HG03469 (cell line): ENCODE data around the gene TRIOBP.
"Not testable (repeated sequence)": the region's sequence is repeated elsewhere in the genome, so short reads cannot be mapped to it uniquely, and the experiment has no call there.

Source experiments
- ATAC-seq: cut with Tn5 transposase; IDR thresholded peaks from one replicate; pipeline ENCODE4 v1.9.1; 2021; ENCODE audit warnings: mild to moderate bottlenecking, moderate library complexity, moderate number of reproducible peaks; ENCODE audit not compliant: unreplicated experiment

The TRIOBP gene, protein sequence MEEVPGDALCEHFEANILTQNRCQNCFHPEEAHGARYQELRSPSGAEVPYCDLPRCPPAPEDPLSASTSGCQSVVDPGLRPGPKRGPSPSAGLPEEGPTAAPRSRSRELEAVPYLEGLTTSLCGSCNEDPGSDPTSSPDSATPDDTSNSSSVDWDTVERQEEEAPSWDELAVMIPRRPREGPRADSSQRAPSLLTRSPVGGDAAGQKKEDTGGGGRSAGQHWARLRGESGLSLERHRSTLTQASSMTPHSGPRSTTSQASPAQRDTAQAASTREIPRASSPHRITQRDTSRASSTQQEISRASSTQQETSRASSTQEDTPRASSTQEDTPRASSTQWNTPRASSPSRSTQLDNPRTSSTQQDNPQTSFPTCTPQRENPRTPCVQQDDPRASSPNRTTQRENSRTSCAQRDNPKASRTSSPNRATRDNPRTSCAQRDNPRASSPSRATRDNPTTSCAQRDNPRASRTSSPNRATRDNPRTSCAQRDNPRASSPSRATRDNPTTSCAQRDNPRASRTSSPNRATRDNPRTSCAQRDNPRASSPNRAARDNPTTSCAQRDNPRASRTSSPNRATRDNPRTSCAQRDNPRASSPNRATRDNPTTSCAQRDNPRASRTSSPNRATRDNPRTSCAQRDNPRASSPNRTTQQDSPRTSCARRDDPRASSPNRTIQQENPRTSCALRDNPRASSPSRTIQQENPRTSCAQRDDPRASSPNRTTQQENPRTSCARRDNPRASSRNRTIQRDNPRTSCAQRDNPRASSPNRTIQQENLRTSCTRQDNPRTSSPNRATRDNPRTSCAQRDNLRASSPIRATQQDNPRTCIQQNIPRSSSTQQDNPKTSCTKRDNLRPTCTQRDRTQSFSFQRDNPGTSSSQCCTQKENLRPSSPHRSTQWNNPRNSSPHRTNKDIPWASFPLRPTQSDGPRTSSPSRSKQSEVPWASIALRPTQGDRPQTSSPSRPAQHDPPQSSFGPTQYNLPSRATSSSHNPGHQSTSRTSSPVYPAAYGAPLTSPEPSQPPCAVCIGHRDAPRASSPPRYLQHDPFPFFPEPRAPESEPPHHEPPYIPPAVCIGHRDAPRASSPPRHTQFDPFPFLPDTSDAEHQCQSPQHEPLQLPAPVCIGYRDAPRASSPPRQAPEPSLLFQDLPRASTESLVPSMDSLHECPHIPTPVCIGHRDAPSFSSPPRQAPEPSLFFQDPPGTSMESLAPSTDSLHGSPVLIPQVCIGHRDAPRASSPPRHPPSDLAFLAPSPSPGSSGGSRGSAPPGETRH (N-terminal part only)

DNA sequence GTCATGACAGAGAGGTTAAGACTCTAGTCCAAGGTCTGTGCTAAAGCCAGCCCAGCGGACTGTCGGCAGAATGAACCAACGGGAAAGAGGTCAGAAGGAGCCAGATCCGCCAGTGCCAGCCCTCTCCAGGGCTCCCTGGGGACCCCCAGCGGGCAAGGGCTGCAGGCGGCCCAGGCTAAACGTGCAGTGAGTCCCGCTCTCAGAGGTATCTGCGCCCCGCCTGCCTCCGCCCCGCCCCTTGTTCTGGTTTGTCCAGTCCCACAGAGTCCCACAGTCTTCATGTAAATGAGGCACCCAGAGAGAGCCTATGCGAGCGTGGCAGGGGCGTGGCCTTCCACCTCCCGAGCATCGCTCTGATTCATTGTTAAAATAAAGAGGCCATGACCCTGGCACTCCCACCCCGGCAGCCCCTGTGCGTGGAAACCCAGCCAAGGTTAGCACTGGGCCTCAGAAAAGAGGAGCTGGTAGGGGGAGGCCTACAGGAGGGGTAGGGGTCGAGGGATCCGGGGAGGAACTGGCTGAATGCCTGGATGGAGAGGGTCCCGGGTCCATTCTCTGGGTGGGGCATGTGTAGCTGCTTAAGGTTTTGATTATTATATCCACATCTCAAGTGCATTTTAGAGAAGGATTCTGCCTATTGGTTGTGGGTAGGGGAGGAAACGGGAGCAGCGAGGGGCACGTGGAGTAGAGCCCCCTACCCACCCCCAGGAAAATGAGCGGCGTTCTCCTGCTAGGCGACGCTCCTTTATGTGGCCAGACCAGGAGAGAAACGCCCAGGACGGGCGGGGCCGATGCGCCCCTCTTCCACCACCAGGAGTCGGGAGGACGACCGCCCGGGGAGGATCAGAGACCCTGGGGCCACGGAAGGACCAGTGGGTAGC is at the start of gene TRIOBP:
Gene TRIOBP, plus strand, starts transcription at position 392 of the 881 bp plus-strand sequence. CDS start 4,318 bp downstream, outside the sequence.
- no peak for ATAC-seq

DNA sequence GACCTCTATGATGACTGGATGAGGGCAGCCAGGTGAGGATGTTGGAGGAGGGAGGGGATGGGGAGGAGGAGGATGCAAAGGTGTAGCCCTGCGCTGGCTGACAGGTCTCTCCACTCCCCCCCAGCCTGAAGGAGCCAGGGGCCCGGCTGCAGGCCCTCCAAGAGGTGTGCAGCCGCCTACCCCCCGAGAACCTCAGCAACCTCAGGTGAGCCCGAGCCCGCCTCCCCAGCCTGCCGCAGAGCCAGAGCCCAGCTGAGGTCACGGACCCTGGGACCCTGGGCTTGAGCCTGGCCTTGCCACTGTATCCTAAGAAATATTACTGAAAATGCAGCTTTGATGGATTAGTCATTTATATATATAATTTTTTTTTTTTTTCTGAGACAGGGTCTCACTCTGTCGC is 49.5 kb upstream of the TRIOBP start:
- no peak for ATAC-seq

DNA sequence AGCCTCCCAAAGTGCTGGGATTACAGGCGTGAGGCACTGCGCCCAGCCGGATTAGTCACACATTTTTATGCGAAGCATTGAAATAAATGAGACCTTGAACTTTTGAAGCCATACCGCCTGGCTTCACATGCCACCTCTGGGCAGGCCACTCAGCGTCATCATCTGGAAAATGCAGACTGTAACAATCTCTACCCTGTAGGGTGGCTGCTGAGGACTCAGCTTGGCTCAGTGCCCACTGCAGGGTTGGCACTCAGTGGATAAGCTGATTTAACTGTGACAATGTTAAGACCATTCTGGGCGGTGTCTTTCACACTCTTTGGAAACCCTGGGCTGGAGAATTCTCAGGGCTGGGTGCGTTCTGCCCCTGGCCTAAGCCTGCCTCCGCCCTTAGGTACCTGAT is 48.9 kb upstream of the TRIOBP start:
- no peak for ATAC-seq

DNA sequence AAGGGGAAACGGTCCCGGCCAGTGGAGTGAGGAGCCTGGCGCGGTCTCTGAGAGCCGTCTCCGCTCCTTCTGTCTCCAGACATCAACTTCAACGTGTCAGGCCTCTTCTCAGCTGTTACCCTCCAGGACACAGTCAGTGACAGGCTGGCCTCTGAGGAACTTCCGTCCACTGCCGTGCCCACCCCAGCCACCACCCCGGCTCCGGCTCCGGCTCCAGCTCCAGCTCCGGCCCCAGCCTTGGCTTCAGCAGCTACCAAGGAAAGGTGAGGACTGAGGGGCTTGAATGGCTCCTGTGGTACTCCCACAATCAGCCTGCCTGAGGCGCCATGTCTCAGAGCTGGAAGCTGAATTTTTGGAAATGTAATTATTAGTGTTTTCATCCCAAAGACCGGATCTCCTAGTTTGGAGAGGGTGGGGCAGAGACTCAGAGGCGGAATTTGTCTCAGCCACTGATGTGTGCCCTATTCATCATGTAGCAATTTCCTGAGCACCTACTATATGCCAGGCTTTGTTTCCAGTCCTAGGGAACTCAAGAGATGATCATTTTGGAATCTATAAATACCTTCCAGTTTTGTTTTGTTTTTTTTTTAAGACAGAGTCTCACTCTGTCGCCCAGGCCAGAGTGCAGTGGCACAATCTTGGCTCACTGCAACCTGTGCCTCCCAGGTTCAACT is 46.2 kb upstream of the TRIOBP start:
- no peak for ATAC-seq

DNA sequence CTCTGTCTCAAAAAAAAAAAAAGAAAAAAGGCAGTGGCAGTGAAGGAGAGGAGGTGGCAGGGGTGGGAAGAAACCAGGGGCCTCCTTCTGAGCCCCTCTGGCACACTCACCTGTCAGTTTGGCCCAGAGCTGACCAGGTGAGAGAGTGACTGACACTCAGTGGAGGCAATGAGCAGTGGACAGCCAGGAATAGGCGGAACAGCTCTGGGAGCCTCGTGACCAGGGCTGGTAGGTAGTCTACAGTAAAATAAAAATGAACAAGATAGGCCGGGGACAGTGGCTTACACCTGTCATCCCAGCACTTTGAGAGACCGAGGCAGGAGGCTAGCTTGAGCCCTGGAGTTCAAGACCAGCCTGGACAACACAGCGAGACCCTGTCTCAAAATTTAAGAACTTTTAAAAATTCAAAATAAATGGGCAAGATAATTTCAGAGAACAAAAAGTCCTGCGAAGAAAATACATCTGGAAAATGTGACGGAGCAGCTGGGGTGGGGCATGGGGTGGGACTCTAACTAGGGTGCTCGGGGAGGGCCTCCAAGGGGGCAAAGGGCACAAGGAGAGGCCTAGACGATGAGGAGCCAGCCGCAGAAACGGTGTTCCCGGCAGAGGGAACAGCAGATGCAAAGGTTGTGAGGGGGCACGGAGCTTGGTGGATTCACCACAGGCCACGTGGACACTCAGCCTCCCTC is 42.1 kb upstream of the TRIOBP start:
- ATAC-seq: no peak

DNA sequence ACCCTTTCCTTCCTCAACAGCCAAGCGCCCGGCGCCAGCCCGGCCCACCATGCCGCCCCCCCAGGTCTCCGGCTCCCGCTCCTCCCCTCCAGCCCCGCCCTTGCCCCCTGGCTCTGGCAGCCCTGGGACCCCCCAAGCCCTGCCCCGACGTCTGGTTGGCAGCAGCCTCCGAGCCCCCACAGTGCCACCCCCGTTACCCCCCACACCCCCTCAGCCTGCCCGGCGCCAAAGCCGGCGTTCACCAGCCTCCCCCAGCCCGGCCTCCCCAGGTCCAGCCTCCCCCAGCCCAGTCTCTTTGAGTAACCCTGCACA is 41.6 kb upstream of the TRIOBP start:
- ATAC-seq: no peak

DNA sequence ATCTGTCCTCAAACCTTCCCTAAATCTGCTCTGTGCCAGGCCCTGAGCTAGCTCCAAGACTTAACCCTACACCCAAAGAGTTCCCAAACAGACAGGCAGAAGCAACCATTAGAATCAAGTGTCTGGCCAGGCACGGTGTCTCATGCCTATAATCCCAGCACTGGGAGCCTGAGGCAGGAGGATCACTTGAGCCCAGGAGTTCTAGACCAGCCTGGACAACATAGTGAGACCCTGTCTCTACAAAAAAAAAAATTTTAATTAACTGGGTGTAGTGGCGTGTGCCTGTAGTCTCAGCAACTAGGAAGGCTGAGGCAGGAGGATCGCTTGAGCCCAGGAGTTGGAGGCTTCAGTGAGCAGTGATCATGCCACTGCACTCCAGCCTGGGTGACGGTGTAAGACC is 40.3 kb upstream of the TRIOBP start:
- not testable (repeated sequence) for ATAC-seq

DNA sequence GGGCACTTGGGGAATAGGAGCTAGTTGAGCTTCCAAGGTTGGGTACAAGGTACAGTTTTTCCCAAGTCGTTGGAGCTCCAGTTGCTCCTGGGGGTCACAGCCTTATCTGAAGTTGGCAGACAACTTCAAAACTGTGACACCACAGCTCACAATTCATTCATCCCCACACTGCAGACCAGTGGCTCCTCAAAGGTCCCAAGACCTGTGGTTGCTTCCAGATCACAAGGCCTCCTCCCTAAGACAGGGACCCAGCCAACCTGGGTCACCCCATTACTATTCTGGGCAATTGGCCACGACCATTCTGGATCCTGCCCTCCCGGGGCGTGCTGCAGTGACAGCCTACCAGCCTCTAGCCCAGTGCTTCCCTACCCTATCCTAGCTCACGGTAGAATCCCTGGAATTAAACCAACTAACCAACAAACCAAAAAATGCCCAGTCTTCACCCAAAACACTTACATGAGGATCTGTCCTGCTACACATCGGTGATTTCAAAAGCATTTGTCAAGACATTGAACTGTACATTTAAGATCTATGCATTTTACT is 39.2 kb upstream of the TRIOBP start:
- no peak for ATAC-seq

DNA sequence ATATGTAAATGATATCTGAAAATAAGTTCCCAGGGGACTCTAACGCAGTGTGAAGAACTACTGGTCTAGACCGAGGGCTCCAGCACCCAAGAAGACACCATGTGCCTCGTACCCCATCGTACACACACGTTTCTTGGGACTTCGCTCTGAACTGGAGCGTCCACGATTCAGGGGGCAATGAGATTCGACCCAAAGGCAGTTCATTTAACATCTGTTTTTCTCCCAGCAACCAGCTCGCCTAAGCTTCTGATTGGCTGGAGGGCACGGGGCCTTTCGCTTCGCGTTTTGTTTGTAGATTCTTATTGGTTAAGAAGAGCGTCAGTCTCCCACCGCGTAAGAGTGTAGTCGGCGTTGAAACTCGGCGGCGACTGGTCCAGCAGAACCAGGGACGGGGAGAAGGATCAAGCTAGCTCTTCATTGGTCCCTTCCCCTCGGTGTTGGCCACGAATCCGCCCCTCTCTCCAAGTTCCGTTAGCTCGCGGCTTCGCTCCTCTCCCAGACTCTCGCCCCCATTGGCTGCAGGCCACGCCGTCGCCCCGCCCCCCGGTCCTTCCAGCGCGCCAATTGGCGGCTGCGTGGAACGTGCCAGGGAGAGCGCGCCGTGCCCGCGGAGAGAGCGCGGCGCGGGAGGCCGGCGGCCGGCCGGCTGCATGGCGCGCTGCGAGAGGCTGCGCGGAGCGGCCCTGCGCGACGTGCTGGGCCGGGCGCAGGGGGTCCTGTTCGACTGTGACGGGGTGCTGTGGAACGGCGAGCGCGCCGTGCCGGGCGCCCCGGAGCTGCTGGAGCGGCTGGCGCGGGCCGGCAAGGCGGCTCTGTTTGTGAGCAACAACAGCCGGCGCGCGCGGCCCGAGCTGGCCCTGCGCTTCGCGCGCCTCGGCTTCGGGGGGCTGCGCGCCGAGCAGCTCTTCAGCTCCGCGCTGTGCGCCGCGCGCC is 38.4 kb upstream of the TRIOBP start, which contains the start of gene PDXP:
Gene PDXP, plus strand, starts transcription at position 591 of the 933 bp plus-strand sequence. Its CDS starts 60 bp downstream, at position 651.
- ATAC-seq: peak; percentile 39

DNA sequence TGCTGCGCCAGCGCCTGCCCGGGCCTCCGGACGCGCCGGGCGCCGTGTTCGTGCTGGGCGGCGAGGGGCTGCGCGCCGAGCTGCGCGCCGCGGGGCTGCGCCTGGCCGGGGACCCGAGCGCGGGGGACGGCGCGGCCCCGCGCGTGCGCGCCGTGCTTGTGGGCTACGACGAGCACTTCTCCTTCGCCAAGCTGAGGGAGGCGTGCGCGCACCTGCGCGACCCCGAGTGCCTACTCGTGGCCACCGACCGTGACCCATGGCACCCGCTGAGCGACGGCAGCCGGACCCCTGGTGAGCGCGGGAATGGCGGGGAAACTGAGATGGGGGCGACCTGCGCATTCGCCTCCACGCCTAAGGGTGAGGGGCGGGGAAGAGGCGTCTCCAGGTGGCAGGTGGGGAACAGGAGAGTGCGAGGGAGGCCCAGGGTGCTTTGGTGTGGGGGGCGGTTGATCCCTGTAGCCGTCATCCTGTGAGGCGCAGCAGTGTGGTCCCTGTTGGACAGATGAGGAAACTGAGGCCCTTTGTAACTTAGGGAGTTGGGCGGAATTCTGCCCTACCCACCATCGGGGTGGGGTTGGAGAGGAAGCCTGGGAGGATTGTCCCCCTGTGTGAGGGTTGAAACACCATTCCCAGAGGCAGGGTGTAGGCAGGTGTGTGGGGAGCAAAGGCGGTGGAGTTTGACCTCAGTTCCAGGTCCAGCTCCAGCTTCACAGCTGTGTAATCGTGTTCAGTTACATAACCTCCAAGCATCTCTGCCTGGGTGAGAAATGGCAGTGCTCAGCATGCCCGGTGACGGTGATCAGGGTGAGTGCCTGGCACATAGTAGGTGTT is 37.6 kb upstream of the TRIOBP start:
- peak; percentile 6 for ATAC-seq

DNA sequence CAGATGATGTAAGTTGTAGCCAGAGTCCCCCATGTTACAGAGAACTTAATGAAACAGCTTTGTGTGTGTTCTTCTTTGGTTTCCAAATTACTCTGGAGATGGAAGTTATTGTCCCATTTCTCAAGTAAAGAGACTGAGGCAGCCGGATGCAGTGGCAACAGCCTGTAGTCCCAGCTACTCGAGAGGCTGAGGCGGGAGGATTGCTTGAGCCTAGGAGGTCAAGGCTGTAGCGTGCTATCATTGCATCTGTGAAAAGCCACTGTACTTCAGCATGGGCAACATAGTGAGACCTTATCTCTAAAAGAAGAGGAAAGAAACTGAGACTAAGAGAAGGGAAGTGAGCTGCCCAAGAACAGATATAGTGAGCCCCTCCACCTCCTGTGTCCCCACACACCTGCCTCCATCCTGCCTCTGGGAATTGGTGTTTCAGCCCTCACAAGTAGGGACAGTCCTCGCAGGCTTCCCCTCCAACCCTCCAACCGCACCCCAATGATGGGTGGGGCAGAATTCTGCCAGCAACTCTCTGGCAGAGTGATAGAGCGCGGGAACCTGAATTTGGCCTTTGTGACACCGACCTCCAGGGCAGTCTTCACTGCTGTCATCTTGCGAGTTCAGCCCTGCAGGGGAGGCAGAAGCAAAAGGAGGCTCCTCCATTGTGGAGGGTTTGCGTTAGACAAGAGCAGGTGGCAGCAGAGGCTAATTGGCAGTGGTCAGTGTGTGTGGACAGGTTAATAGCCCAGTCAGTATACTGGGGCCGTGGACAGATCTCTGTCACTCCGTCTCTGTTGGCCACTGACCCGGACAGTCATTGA is 36.7 kb upstream of the TRIOBP start:
- no peak for ATAC-seq

DNA sequence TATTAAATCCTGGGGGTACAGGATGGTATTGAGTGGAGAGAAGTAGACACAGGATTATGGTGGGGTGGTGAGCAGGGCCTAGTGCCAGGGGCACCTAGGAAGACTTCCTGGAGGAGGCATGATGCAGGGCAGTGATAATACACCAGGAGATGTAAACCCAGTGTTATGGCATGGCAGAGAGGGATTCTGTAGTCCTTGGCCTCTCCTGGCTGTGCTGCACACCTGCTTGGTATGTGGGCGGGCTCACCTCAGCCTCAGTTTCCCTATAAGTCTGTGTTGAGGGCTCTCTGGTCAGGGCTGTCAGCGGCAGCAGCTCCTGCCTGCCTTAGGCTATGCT is 36.2 kb upstream of the TRIOBP start:
- no peak for ATAC-seq

DNA sequence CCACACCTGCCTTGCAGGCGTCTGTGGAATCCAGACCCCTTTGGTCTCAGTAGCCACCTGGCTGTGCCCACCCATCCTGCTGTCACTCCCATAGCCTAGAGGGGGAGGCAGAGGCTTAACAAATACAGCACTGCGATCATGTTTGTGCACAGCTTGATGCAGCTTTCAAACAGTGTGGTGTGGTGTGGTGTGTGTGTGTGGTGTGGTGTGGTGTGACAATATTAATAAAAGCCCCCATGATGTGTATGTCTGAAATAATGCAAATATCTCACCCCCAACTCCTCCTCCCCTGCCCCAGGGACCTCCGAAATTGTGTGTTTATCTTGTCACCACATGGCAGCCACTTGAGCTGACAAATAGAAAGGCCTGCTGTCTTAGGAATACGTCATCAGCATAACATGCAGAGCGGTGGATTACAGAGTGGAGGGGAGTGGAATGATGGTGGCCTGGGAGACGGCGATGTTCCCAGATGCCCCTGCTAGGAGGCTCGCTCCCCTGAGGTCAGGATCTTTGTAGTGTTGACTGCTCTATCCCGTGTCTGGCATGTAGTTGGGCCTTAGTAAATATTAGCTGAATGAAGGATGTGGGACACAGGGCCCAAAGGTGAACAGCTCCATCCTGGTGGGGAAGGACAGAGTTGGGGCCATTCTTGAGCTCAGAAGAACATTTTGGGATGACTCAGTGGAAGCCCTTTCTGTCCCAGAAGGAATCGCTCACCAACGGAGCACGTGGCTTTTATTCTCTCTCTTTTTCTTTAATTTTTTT is 35.5 kb upstream of the TRIOBP start:
- no peak for ATAC-seq

DNA sequence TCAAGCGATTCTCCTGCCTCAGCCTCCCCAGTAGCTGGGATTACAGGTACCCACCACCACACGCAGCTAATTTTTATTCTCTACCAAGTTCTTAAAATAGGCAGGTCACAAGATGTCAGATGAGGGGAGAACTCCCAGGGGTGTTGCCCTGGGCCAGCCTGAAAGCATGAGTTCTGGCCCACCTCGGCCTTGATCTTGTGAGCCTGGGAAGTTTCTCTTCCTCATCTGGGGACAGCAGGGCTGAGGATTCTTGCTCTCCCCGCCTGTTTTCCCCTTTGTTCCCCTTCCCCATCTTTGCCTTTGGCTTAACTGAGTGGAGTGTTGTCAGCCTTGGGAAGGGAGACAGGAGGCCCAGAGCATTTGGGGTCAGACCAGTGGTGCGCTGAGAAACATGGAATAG is 34.8 kb upstream of the TRIOBP start:
- ATAC-seq: no peak

DNA sequence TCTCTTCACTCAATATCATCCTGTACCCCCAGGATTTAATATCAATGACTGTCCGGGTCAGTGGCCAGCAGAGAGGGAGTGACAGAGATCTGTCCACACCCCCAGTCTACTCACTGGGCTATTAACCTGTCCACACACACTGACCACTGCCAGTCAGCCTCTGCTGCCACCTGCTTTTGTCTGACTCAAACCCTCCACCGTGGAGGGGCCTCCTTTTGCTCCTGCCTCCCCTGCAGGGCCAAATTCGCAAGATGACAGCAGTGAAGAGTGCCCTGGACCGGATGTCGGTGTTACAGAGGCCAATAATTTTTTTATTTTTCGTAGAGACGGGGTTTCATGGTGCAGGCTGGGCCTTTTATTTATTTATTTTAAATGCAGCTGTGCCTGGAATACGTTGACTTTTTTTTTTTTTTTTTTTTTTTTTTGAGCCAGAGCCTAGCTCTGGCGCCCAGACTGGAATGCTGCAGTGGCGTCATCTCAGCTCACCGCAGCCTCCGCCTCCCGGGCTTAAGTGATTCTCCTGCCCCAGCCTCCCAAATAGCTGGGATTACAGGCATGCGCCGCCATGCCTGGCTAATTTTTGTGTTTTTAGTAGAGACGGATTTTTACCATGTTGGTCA is 33.2 kb upstream of the TRIOBP start:
- ATAC-seq: no peak
